ENCODE results near the gene ACTN2. TPM values are rescaled to one million over a fixed set of nuclear protein-coding genes. Genes with fewer than 3 reads are reported as not detected.

The ACTN2 gene
- total RNA-seq, 1 donor from 2014 or later, result 0.47 TPM

GRCh38 chr1:236724506-236724905 lies 38.2 kb downstream of the ACTN2 start:
- Mint-ChIP-seq H3K27me3 (ENCODE audit: low read depth) (peaks cover 9% of the 10 kb centered on the region), H3K36me3 (ENCODE audit: low read depth) (no peaks in the 10 kb centered on the region), H3K27ac (ENCODE audit: unreplicated experiment) (no peak overlapping the region), H3K4me3 (ENCODE audit: unreplicated experiment) (no peak overlapping the region), H3K4me1 (ENCODE audit: low read depth) (no peaks in the 10 kb centered on the region), H3K9me3 (ENCODE audit: low read depth) (no peaks in the 10 kb centered on the region)
- TF ChIP-seq CTCF (IDR thresholded peaks at IDR 0.05), result no peak
- no peak for DNase-seq (ENCODE audit: low spot score)

GRCh38 chr1:236725668-236726067 lies 39.4 kb downstream of the ACTN2 start:
- Mint-ChIP-seq H3K4me1 (ENCODE audit: low read depth) (no peaks in the 10 kb centered on the region), H3K27ac (ENCODE audit: unreplicated experiment) (no peak overlapping the region), H3K4me3 (ENCODE audit: unreplicated experiment) (no peak overlapping the region), H3K9me3 (ENCODE audit: low read depth) (no peaks in the 10 kb centered on the region), H3K36me3 (ENCODE audit: low read depth) (no peaks in the 10 kb centered on the region), H3K27me3 (ENCODE audit: low read depth) (peaks cover 10% of the 10 kb centered on the region)
- no peak for DNase-seq (ENCODE audit: low spot score)
- TF ChIP-seq CTCF (IDR thresholded peaks at IDR 0.05), result no peak

- no peak for TF ChIP-seq CTCF (IDR thresholded peaks at IDR 0.05)
- H3K27me3 Mint-ChIP-seq (ENCODE audit: low read depth), result peaks cover 13% of the 10 kb centered on the region
- no peak overlapping the region for H3K4me3 Mint-ChIP-seq (ENCODE audit: unreplicated experiment)
- H3K27ac Mint-ChIP-seq (ENCODE audit: unreplicated experiment), result no peak overlapping the region
- no peaks in the 10 kb centered on the region for H3K4me1 Mint-ChIP-seq (ENCODE audit: low read depth)
- H3K36me3 Mint-ChIP-seq (ENCODE audit: low read depth), result no peaks in the 10 kb centered on the region
- H3K9me3 Mint-ChIP-seq (ENCODE audit: low read depth), result no peaks in the 10 kb centered on the region
- no peak for DNase-seq (ENCODE audit: low spot score)
Observed at GRCh38 chr1:236727521-236727920, 41.2 kb downstream of the ACTN2 start.

GRCh38 chr1:236728752-236729151 lies 42.5 kb downstream of the ACTN2 start:
- H3K27ac Mint-ChIP-seq (ENCODE audit: unreplicated experiment), result no peak overlapping the region
- no peaks in the 10 kb centered on the region for H3K36me3 Mint-ChIP-seq (ENCODE audit: low read depth)
- no peaks in the 10 kb centered on the region for H3K4me1 Mint-ChIP-seq (ENCODE audit: low read depth)
- no peaks in the 10 kb centered on the region for H3K9me3 Mint-ChIP-seq (ENCODE audit: low read depth)
- no peak for DNase-seq (ENCODE audit: low spot score)
- TF ChIP-seq CTCF (IDR thresholded peaks at IDR 0.05), result no peak
- H3K27me3 Mint-ChIP-seq (ENCODE audit: low read depth), result peaks cover 17% of the 10 kb centered on the region
- no peak overlapping the region for H3K4me3 Mint-ChIP-seq (ENCODE audit: unreplicated experiment)

- H3K36me3 Mint-ChIP-seq (ENCODE audit: low read depth), result no peaks in the 10 kb centered on the region
- no peak for TF ChIP-seq CTCF (IDR thresholded peaks at IDR 0.05)
- no peak overlapping the region for H3K4me3 Mint-ChIP-seq (ENCODE audit: unreplicated experiment)
- no peaks in the 10 kb centered on the region for H3K4me1 Mint-ChIP-seq (ENCODE audit: low read depth)
- no peaks in the 10 kb centered on the region for H3K9me3 Mint-ChIP-seq (ENCODE audit: low read depth)
- peaks cover 14% of the 10 kb centered on the region for H3K27me3 Mint-ChIP-seq (ENCODE audit: low read depth)
- no peak overlapping the region for H3K27ac Mint-ChIP-seq (ENCODE audit: unreplicated experiment)
- DNase-seq (ENCODE audit: low spot score), result no peak
Observed at GRCh38 chr1:236733653-236734052, 47.4 kb downstream of the ACTN2 start.
